Coronary artery (tissue), 2 donors: ENCODE results near the gene C19orf25.

Source experiments
- DNase-seq: peaks from one replicate; pipeline ENCODE4 v3.0.0-alpha.2; 2017; ENCODE audit warnings: low spot score
- H3K27ac ChIP-seq, 2 donors: fragments of 200-600 bp; sonication (generic); one replicate each; pipeline ENCODE4 v1.5.1; 2016 to 2019
- H3K4me3 ChIP-seq: fragments of 200-600 bp; sonication (generic); 2 replicates; pipeline ENCODE4 v1.5.1; 2016; ENCODE audit warnings: mild to moderate bottlenecking, moderate library complexity
- CTCF ChIP-seq: fragments of 200-600 bp; sonication (generic); IDR thresholded peaks from one replicate; pipeline ENCODE4 v1.5.1; 2019; ENCODE audit warnings: antibody characterized with exemption

C19orf25 gene

GRCh38 chr19:1518471-1518870, 39.5 kb upstream of the C19orf25 start:
- no peak for DNase-seq
- Histone ChIP-seq H3K27ac (no peak overlapping the region), H3K4me3 (no peak overlapping the region)
- TF ChIP-seq CTCF = no peak

GRCh38 chr19:1516395-1516753, 37.4 kb upstream of the C19orf25 start:
- no peak overlapping the region for H3K27ac ChIP-seq
- no peak for DNase-seq
- no peak for TF ChIP-seq CTCF
- H3K4me3 ChIP-seq = no peak overlapping the region

DNA sequence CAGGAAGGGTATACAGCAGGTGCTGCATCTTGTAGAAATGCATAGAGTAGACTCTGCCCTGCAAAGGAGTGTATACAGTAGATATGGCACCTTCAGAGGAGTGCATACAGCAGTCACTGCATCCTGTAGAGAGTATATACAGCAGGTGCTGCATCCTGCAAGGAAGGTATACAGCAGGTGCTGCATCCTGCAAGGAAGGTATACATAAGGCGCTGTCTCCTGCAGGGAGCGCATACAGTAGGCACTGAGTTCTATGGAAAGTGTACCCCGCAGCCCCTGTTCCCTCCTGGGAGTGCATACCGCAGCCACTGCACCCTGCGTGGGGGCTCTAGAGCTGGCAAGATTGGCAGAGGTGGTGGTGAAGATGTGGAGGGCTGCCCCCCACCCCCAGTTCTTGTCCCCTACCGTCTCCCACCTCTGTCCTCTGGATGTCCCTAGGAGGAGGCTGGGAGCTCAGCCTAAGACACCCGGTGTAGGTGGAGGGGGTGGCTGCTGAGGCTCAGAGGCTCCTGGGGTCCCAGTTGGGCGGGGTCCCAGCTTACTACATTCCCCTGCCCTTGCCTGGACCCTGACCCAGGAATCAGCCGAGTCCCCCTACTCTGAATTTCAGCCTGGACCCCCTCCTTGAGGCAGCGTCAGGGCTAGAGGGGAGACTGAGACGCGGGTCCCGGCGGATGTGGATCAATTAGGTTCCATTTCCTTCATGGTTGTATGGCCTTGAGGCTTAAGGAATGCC, 36.1 kb upstream of the C19orf25 start:
- DNase-seq = no peak
- no peak for TF ChIP-seq CTCF
- no peak overlapping the region for H3K4me3 ChIP-seq
- no peak overlapping the region for H3K27ac ChIP-seq

DNA sequence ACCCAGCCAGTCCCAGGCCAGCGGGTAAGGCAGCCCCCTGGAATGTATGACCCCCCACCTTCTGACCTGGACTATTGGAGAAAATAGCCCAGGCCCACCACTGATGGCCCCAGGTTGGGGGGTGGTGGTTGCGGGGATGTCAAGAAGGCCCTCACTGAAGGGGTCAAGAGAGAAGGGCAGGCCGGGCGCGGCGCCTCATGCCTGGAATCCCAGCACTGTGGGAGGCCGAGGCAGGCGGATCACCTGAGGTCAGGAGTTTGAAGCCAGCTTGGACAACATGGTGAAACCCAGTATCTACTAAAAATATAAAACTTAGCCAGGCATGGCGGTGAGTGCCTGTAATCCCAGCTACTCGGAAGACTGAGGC, 35.3 kb upstream of the C19orf25 start:
- DNase-seq = no peak
- Histone ChIP-seq H3K4me3 (no peak overlapping the region), H3K27ac (peak overlapping the region in 1 of 2 donors; percentile 86)
- TF ChIP-seq CTCF = no peak

- peak overlapping the region; percentile 30 to 86 for H3K27ac ChIP-seq
- DNase-seq = no peak
- peak overlapping the region; percentile 81 for H3K4me3 ChIP-seq
- peak; percentile 44 for TF ChIP-seq CTCF
These were observed 34.7 kb upstream of the C19orf25 start for GRCh38 chr19:1513499-1514294.

GRCh38 chr19:1512671-1513498, 33.9 kb upstream of the C19orf25 start, which contains the start of gene ADAMTSL5:
Gene ADAMTSL5 (minus strand): TSS chr19:1513019. CDS start chr19:1510943, 2,076 bp downstream.
- no peak for TF ChIP-seq CTCF
- H3K27ac ChIP-seq = peak within 1 kb of the TSS; percentile 30 to 86
- H3K4me3 ChIP-seq = peak within 1 kb of the TSS; percentile 81
- no peak for DNase-seq
